T-helper 2 cell treated with Interferon-gamma antibody and Interleukin-4, amounts not matched to agents 5 μg/mL and 100 μg/mL, for 36 hours (primary cell): ENCODE results near the gene PPM1A.

Source experiments
- DNase-seq: peaks from one replicate; pipeline ENCODE4 v3.0.0; 2021; ENCODE audit warnings: low spot score
- H3K27ac Mint-ChIP-seq: one replicate; pipeline ENCODE4 v1.8.0; 2021; ENCODE audit warnings: mild to moderate bottlenecking, mixed read lengths
- H3K27me3 Mint-ChIP-seq: one replicate; pipeline ENCODE4 v1.8.0; 2021; ENCODE audit warnings: low read depth, mixed read lengths
- H3K36me3 Mint-ChIP-seq: one replicate; pipeline ENCODE4 v1.8.0; 2021; ENCODE audit warnings: low read depth, mixed read lengths
- H3K4me1 Mint-ChIP-seq: one replicate; pipeline ENCODE4 v1.8.0; 2021; ENCODE audit warnings: low read depth, mixed read lengths
- H3K4me3 Mint-ChIP-seq: one replicate; pipeline ENCODE4 v1.8.0; 2022; ENCODE audit warnings: mild to moderate bottlenecking, moderate library complexity, mixed read lengths
- H3K9me3 Mint-ChIP-seq: one replicate; pipeline ENCODE4 v1.8.0; 2021; ENCODE audit warnings: mixed read lengths

The PPM1A gene

GRCh38 chr14:60240139-60240856 lies 8.7 kb upstream of the PPM1A start:
- Mint-ChIP-seq H3K27me3 (peaks cover 3% of the 10 kb centered on the region), H3K9me3 (no peaks in the 10 kb centered on the region), H3K36me3 (no peaks in the 10 kb centered on the region), H3K27ac (no peak overlapping the region), H3K4me1 (peaks cover 4% of the 10 kb centered on the region), H3K4me3 (no peak overlapping the region)
- DNase-seq: no peak

GRCh38 chr14:60241091-60241490 lies 7.9 kb upstream of the PPM1A start:
- H3K4me3 Mint-ChIP-seq: no peak overlapping the region
- no peaks in the 10 kb centered on the region for H3K9me3 Mint-ChIP-seq
- DNase-seq: no peak

GRCh38 chr14:60242429-60242828 lies 6.6 kb upstream of the PPM1A start:
- no peak overlapping the region for H3K27ac Mint-ChIP-seq
- no peaks in the 10 kb centered on the region for H3K36me3 Mint-ChIP-seq
- peaks cover 3% of the 10 kb centered on the region for H3K27me3 Mint-ChIP-seq
- no peak overlapping the region for H3K4me3 Mint-ChIP-seq
- H3K4me1 Mint-ChIP-seq: peaks cover 13% of the 10 kb centered on the region
- H3K9me3 Mint-ChIP-seq: no peaks in the 10 kb centered on the region
- no peak for DNase-seq

More at GRCh38 chr14:60241091-60241490, 7.9 kb upstream of the PPM1A start:
- Mint-ChIP-seq H3K27ac (no peak overlapping the region), H3K4me1 (peaks cover 12% of the 10 kb centered on the region), H3K27me3 (peaks cover 3% of the 10 kb centered on the region), H3K36me3 (no peaks in the 10 kb centered on the region)

GRCh38 chr14:60245380-60246177 lies 3.4 kb upstream of the PPM1A start:
- Mint-ChIP-seq H3K36me3 (peaks cover 2% of the 10 kb centered on the region), H3K4me1 (peaks cover 27% of the 10 kb centered on the region), H3K27ac (no peak overlapping the region), H3K27me3 (peaks cover 2% of the 10 kb centered on the region), H3K9me3 (no peaks in the 10 kb centered on the region), H3K4me3 (no peak overlapping the region)
- DNase-seq: peak; percentile 36

DNA sequence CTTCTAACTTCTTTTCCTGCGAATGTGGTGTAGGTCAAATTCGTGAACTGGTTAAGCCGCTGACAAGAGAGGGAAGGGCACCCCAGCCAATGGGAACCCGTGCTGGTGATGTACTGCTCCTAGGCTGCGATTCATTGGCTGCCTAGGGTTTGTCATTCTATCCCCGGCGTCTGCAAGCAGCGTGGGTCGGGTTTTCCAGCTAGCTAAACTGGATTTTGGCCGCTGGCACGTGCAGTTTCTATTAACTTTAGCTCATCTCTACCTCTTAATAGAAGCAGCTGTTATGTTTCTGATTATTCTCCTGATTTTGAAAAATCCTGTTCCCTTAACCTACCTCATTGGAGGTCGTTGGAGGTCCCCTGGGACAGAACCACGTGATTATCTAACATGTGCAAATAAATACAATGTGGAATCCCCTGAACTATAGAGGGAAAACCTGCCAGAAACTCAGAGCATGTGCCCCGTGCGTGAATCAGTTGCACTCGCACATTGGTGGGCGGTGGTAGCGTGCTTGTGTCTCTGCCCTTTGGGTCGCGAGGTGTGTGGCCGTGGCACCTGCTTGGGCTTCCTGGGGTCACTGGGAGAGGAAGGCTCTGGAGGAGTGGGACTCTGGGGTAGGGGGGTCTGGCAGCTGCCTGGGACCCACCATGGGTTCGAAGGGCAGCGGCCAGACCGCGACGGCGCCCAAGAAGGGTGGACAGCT lies 876 bp upstream of the PPM1A start:
- Mint-ChIP-seq H3K9me3 (no peaks in the 10 kb centered on the region), H3K27me3 (no peaks in the 10 kb centered on the region), H3K4me3 (peak overlapping the region; percentile 97), H3K36me3 (peaks cover 9% of the 10 kb centered on the region), H3K27ac (peak overlapping the region; percentile 100), H3K4me1 (peaks cover 44% of the 10 kb centered on the region)
- DNase-seq: peak; percentile 86

DNA sequence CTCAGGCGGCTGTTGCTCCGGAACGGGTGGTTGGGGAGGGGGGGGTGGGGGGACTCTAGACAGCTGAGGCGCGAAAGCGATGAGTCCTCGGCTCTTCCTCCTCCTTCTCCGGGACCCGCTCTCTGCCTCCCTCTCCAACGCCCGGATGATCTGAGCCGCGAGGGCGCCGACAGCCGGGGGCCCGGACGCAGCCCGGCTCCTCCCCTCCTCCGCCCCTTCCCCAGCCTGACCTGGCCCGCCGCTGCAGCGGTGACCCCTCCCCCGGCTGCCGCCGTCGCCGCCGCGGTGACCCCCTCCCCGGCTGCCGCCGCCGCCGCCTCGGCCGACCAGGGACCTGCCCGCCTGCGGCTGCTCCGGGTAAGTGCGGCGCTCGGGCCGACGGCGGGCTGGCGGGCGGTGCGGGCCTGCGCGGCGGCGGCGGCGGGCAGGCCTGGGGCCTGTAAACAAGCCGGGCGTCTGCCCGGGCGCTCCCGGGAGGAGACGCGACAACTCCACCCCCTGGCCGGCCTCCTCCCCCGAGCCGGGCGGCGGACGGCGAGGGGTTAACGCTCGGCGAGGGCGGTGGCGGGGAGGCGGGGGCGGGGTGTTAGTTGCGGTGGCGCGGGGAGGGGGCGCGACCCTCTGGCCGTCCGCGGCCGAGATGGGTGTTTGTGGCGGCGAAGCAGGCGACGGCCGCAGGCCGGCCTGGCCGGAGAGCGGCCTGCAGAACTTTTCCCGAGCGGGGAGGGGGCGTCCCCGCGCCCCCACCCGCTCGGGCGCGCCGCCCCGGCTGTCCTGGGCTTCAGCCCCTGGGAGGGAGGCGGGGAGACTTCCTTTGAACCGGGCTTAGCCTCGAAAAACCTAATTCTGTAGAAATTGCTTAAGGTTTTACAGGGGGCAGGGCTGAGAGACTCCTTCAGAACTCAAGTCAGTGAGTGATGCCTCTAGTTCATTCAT lies 568 bp downstream of the PPM1A start:
- peak overlapping the region; percentile 90 for H3K4me3 Mint-ChIP-seq
- peaks cover 9% of the 10 kb centered on the region for H3K36me3 Mint-ChIP-seq
- no peaks in the 10 kb centered on the region for H3K27me3 Mint-ChIP-seq
- H3K4me1 Mint-ChIP-seq: peaks cover 49% of the 10 kb centered on the region
- no peaks in the 10 kb centered on the region for H3K9me3 Mint-ChIP-seq
- DNase-seq: peak; percentile 68
- peak overlapping the region; percentile 100 for H3K27ac Mint-ChIP-seq

DNA sequence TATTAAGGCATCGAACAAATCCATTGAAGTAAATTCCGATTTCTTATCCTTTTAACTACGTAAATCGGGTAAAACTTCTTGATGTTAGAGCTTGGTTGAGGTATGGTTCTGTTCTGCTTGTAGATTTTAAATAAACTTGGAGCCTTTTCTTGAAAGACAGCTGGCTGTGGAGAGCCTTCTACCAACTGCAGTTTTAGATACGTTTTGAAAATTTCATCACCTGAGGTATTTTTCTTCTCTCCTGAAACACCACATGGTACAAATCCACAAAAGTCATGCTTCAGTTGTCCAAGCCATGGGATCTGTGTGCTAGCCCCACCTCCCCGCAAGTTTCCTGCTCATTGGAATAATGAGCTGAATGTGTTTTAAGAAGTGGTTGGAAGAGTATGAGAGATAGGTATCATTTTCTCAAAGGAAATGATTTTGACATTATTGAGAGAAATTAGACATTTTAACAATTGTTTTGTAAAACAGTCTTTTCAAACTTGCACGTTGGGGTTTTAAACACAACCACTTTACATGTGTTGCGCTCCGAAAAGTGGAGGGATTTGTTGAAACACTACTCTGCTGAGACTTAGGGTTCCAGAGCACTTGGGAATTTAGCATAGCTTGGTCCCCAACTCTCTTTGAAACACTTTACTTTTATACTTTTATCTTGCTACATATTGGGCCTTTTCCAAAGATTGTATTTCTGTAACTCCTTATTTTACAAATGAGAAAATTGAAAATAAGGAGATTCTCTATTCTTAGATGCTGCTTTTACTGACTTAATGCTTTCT lies 1.4 kb downstream of the PPM1A start:
- no peak for DNase-seq
- peaks cover 9% of the 10 kb centered on the region for H3K36me3 Mint-ChIP-seq
- H3K27me3 Mint-ChIP-seq: no peaks in the 10 kb centered on the region
- H3K9me3 Mint-ChIP-seq: no peaks in the 10 kb centered on the region
- H3K27ac Mint-ChIP-seq: peak overlapping the region; percentile 78
- H3K4me3 Mint-ChIP-seq: peak overlapping the region; percentile 90
- H3K4me1 Mint-ChIP-seq: peaks cover 47% of the 10 kb centered on the region

GRCh38 chr14:60251877-60252276 lies 2.9 kb downstream of the PPM1A start:
- H3K9me3 Mint-ChIP-seq: no peaks in the 10 kb centered on the region
- H3K4me1 Mint-ChIP-seq: peaks cover 45% of the 10 kb centered on the region
- H3K4me3 Mint-ChIP-seq: peak overlapping the region; percentile 42
- no peaks in the 10 kb centered on the region for H3K27me3 Mint-ChIP-seq
- H3K36me3 Mint-ChIP-seq: peaks cover 11% of the 10 kb centered on the region
- H3K27ac Mint-ChIP-seq: peak overlapping the region; percentile 2
- no peak for DNase-seq

- H3K27me3 Mint-ChIP-seq: no peaks in the 10 kb centered on the region
- H3K9me3 Mint-ChIP-seq: no peaks in the 10 kb centered on the region
- peaks cover 11% of the 10 kb centered on the region for H3K36me3 Mint-ChIP-seq
- H3K27ac Mint-ChIP-seq: no peak overlapping the region
- H3K4me3 Mint-ChIP-seq: no peak overlapping the region
- DNase-seq: no peak
- peaks cover 42% of the 10 kb centered on the region for H3K4me1 Mint-ChIP-seq
Measured at GRCh38 chr14:60252630-60253029, 3.6 kb downstream of the PPM1A start.

GRCh38 chr14:60253649-60254048 lies 4.6 kb downstream of the PPM1A start:
- Mint-ChIP-seq H3K27me3 (no peaks in the 10 kb centered on the region), H3K27ac (no peak overlapping the region), H3K9me3 (no peaks in the 10 kb centered on the region), H3K4me3 (no peak overlapping the region), H3K36me3 (peaks cover 11% of the 10 kb centered on the region), H3K4me1 (peaks cover 38% of the 10 kb centered on the region)
- no peak for DNase-seq

GRCh38 chr14:60254176-60254575 lies 5.2 kb downstream of the PPM1A start:
- Mint-ChIP-seq H3K4me3 (no peak overlapping the region), H3K36me3 (peaks cover 12% of the 10 kb centered on the region), H3K27ac (no peak overlapping the region), H3K9me3 (no peaks in the 10 kb centered on the region), H3K27me3 (no peaks in the 10 kb centered on the region), H3K4me1 (peaks cover 40% of the 10 kb centered on the region)
- no peak for DNase-seq

DNA sequence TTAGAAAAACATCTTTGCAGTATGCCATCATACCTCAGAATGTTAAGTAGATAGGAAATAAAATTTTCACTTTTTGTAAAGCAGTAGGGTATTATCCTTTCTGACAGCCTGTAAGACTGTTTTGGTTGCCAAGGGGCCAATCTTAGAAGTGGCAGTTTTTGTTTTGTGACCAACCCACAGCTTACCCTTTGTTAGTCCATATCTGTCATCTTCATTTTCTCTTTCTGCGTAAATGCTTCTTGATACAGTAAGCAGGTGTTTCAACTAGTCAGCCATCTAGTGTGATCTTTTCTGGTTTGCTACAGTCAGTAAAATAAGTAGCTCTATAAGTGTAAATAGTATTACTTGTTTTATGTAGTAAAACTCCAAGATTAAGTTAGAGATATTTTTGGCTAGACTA lies 8.8 kb downstream of the PPM1A start:
- Mint-ChIP-seq H3K4me1 (peaks cover 17% of the 10 kb centered on the region), H3K36me3 (peaks cover 7% of the 10 kb centered on the region), H3K27ac (no peak overlapping the region), H3K4me3 (no peak overlapping the region), H3K9me3 (no peaks in the 10 kb centered on the region), H3K27me3 (no peaks in the 10 kb centered on the region)
- DNase-seq: no peak

GRCh38 chr14:60265163-60265562 lies 16.1 kb downstream of the PPM1A start:
- peaks cover 7% of the 10 kb centered on the region for H3K4me1 Mint-ChIP-seq
- DNase-seq: no peak
- no peaks in the 10 kb centered on the region for H3K27me3 Mint-ChIP-seq
- no peak overlapping the region for H3K4me3 Mint-ChIP-seq
- H3K9me3 Mint-ChIP-seq: peaks cover 10% of the 10 kb centered on the region
- H3K27ac Mint-ChIP-seq: no peak overlapping the region
- peaks cover 33% of the 10 kb centered on the region for H3K36me3 Mint-ChIP-seq
